OCI-LY7 (cell line): Measurements from ENCODE around the gene UPF3A.

Experiments used
- EZH2phosphoT487 ChIP-seq: fragments of 200-600 bp; sonication (generic); IDR thresholded peaks from 2 replicates; pipeline ENCODE4 v1.6.1; 2018; ENCODE audit warnings: low read depth, borderline replicate concordance, mild to moderate bottlenecking, mixed run types, antibody characterized with exemption, low read length, moderate library complexity, mixed read lengths
- TF ChIP-seq, protein P1 (sequence below): fragments of 200-600 bp; sonication (generic); conservative IDR thresholded peaks from 2 replicates; pipeline ENCODE4 v1.5.1; 2014; ENCODE audit warnings: mild to moderate bottlenecking, antibody characterized with exemption, low read length, moderate library complexity, mixed read lengths

DNA sequence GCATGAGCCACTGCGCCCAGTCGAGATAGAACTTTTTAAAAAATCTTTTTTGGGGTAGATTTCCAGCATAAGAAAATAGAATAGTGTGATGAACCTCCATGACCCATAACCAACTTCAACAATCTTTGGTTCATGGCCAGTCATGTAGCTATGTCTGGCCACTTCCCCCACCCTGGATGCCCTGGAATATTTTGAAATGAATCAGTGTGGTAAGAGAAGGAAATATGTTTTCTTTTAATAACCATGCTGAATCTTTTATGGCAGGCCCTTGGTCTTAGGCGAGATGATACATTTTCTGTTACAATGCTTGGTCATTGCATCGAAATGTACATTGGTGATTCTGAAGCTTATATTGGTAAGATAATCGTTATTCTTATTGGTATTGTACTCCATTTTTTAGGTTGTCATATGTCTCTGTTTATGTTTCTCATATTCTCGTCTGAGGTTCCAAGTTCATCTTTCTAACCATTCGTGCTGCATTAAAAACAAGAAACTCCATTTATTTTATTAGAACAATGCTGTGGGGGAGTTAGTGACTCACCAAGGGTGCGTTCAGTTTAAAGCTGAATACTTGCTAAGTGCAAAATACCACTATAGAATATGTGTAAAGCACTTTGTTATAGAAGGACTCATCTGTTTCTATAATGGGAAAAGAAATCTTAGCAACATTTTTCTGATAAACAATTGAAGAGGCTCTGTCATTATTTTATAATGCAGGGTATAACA lies 16.4 kb upstream of the UPF3A start:
- TF ChIP-seq, protein P1, sequence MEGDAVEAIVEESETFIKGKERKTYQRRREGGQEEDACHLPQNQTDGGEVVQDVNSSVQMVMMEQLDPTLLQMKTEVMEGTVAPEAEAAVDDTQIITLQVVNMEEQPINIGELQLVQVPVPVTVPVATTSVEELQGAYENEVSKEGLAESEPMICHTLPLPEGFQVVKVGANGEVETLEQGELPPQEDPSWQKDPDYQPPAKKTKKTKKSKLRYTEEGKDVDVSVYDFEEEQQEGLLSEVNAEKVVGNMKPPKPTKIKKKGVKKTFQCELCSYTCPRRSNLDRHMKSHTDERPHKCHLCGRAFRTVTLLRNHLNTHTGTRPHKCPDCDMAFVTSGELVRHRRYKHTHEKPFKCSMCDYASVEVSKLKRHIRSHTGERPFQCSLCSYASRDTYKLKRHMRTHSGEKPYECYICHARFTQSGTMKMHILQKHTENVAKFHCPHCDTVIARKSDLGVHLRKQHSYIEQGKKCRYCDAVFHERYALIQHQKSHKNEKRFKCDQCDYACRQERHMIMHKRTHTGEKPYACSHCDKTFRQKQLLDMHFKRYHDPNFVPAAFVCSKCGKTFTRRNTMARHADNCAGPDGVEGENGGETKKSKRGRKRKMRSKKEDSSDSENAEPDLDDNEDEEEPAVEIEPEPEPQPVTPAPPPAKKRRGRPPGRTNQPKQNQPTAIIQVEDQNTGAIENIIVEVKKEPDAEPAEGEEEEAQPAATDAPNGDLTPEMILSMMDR, result no peak
- TF ChIP-seq EZH2phosphoT487, result no peak
